Aorta (tissue), 5 donors: ENCODE results near the gene FSCN2. TPM values are rescaled to one million over a fixed set of nuclear protein-coding genes. Genes with fewer than 3 reads are reported as not detected.

Source experiments
- ATAC-seq: fragments of 200-7000 bp; cut with Tn5 transposase; one replicate; pipeline ENCODE4 v1.9.1; 2022; ENCODE audit warnings: moderate library complexity; ENCODE audit not compliant: low FRiP score
- DNase-seq, 2 donors: peaks; one replicate each; pipeline ENCODE4 v3.0.0-alpha.2; 2020
- H3K27ac ChIP-seq, 2 donors: one replicate each; pipeline ENCODE4 v1.5.1; 2013; ENCODE audit warnings: low read length in 2 of 2, mild to moderate bottlenecking in 2 of 2, moderate library complexity in 2 of 2, control low read depth in 1 of 2, inconsistent platforms in 1 of 2, low read depth in 1 of 2
- H3K27me3 ChIP-seq, 2 donors: one replicate each; pipeline ENCODE4 v1.6.1; 2013; ENCODE audit warnings: control low read depth in 1 of 2, low read length in 1 of 2, mild to moderate bottlenecking in 1 of 2, moderate library complexity in 1 of 2; ENCODE audit not compliant: insufficient read depth in 2 of 2, control insufficient read depth in 1 of 2
- H3K36me3 ChIP-seq, 2 donors: one replicate each; pipeline ENCODE4 v1.6.1; 2013; ENCODE audit warnings: control low read depth in 1 of 2, low read length in 1 of 2, mild to moderate bottlenecking in 1 of 2; ENCODE audit not compliant: insufficient read depth in 2 of 2, control insufficient read depth in 1 of 2
- H3K4me1 ChIP-seq, 2 donors: one replicate each; pipeline ENCODE4 v1.6.1; 2013; ENCODE audit warnings: low read length in 2 of 2, control low read depth in 1 of 2, mild to moderate bottlenecking in 1 of 2, moderate library complexity in 1 of 2; ENCODE audit not compliant: insufficient read depth in 2 of 2, control insufficient read depth in 1 of 2
- H3K4me3 ChIP-seq, 2 donors: one replicate each; pipeline ENCODE4 v1.5.1; 2013; ENCODE audit warnings: low read length in 2 of 2, control low read depth in 1 of 2, mild to moderate bottlenecking in 1 of 2
- H3K9me3 ChIP-seq: one replicate; pipeline ENCODE4 v1.6.1; 2013; ENCODE audit warnings: mild to moderate bottlenecking, low read length; ENCODE audit not compliant: control insufficient read depth
- WGBS, 2 donors: extraction: QIAGEN DNeasy Blood & Tissue Kit; methylation state at CpG; one replicate each; pipeline ENCODE4 v1.1.7; 2013; 5-methylcytosine and 5-hydroxymethylcytosine counted together
- intact Hi-C, 2 donors: fragments of 100-400 bp; cut with DNase I; formaldehyde crosslinking; loops; one replicate each; pipeline versions ENCODE4 v1.14.2 to v1.15.0; 2022
- polyA plus RNA-seq, 2 donors: library from polyadenylated mRNA; stranded (reverse); fragments of 200-250 nt; gene quantifications; one replicate each; pipeline ENCODE4 v1.2.3, GENCODE V29; 2013
- total RNA-seq, 2 donors: library from RNA; stranded (reverse); fragmentation: NEBNext Ultra II Directional; extraction: Animal tissue kit (Norgen Biotek cat#: 25700); gene quantifications; one replicate each; pipeline ENCODE4 v1.2.1, GENCODE V29; 2021
- donor health status: healthy with polysubstance abuse.
- donor health status: Bipolar disorder and iron deficiency.
- donor health status: DM: no; HTN: no; CAD: no.
- donor health status: DM: no; HTN: no; CAD: no.
- donor health status: DM: yes; HTN: yes; CAD: no.

FSCN2 gene
- total and polyA plus RNA-seq, 4 donors = 1.0 to 3.1 (median 2.2) TPM

- intact Hi-C loops = no loop called here
Measured at GRCh38 chr17:81494626-81495377, 33.4 kb upstream of the FSCN2 start.

GRCh38 chr17:81498953-81499600, 29.1 kb upstream of the FSCN2 start:
- H3K27ac ChIP-seq = no peak overlapping the region
- intact Hi-C loops = no loop called here
- no peaks in the 10 kb centered on the region for H3K9me3 ChIP-seq
- no peaks in the 10 kb centered on the region for H3K4me1 ChIP-seq
- no peaks in the 10 kb centered on the region for H3K36me3 ChIP-seq
- no peak for DNase-seq
- peak; percentile 44 for ATAC-seq
- H3K27me3 ChIP-seq = no peaks in the 10 kb centered on the region
- no peak overlapping the region for H3K4me3 ChIP-seq
- WGBS, 2 donors = 62 to 69% methylated on average over 56 to 64 of the region's 64 CpGs

More at GRCh38 chr17:81494626-81495377, 33.4 kb upstream of the FSCN2 start:
- Histone ChIP-seq H3K27me3 (no peaks in the 10 kb centered on the region), H3K4me1 (no peaks in the 10 kb centered on the region), H3K4me3 (no peak overlapping the region), H3K9me3 (no peaks in the 10 kb centered on the region), H3K27ac (no peak overlapping the region), H3K36me3 (no peaks in the 10 kb centered on the region)
- 18 to 24% methylated on average over 8 of the region's 8 CpGs for WGBS, 2 donors
- no peak for ATAC-seq
- no peak for DNase-seq

- Histone ChIP-seq H3K4me3 (no peak overlapping the region), H3K27ac (peak overlapping the region in 1 of 2 donors; percentile 20), H3K4me1 (no peaks in the 10 kb centered on the region), H3K9me3 (no peaks in the 10 kb centered on the region), H3K36me3 (no peaks in the 10 kb centered on the region), H3K27me3 (no peaks in the 10 kb centered on the region)
- 47 to 64% methylated on average over 12 of the region's 12 CpGs for WGBS, 2 donors
- peak; percentile 9 for ATAC-seq
- intact Hi-C loops = no loop called here
- no peak for DNase-seq
Measured at GRCh38 chr17:81499601-81499970, 28.6 kb upstream of the FSCN2 start.

GRCh38 chr17:81500047-81500446, 28.1 kb upstream of the FSCN2 start:
- ATAC-seq (no peak), DNase-seq (no peak)
- Histone ChIP-seq H3K9me3 (no peaks in the 10 kb centered on the region), H3K4me3 (no peak overlapping the region), H3K4me1 (no peaks in the 10 kb centered on the region), H3K27ac (peak overlapping the region in 1 of 2 donors; percentile 20), H3K27me3 (no peaks in the 10 kb centered on the region), H3K36me3 (no peaks in the 10 kb centered on the region)
- WGBS, 2 donors = 20 to 21% methylated on average over 7 of the region's 7 CpGs
- intact Hi-C loops = no loop called here

GRCh38 chr17:81502471-81503017, 25.6 kb upstream of the FSCN2 start:
- DNase-seq (no peak), ATAC-seq (no peak)
- intact Hi-C loops = no loop called here
- Histone ChIP-seq H3K27ac (no peak overlapping the region), H3K4me3 (no peak overlapping the region), H3K36me3 (no peaks in the 10 kb centered on the region), H3K9me3 (no peaks in the 10 kb centered on the region), H3K4me1 (no peaks in the 10 kb centered on the region), H3K27me3 (no peaks in the 10 kb centered on the region)
- 61 to 65% methylated on average over 12 of the region's 12 CpGs for WGBS, 2 donors

GRCh38 chr17:81503619-81504018, 24.6 kb upstream of the FSCN2 start:
- ATAC-seq (no peak), DNase-seq (no peak)
- Histone ChIP-seq H3K9me3 (no peaks in the 10 kb centered on the region), H3K36me3 (no peaks in the 10 kb centered on the region), H3K27ac (no peak overlapping the region), H3K27me3 (no peaks in the 10 kb centered on the region), H3K4me3 (no peak overlapping the region), H3K4me1 (no peaks in the 10 kb centered on the region)
- intact Hi-C loops = no loop called here

- Histone ChIP-seq H3K36me3 (peaks cover 0 to 19% of the 10 kb centered on the region in 2 donors), H3K4me1 (no peaks in the 10 kb centered on the region), H3K27me3 (peaks cover 0 to 2% of the 10 kb centered on the region in 2 donors), H3K4me3 (peak overlapping the region; percentile 95 to 97), H3K9me3 (no peaks in the 10 kb centered on the region), H3K27ac (peak overlapping the region in 1 of 2 donors; percentile 0)
- no peak for DNase-seq
- intact Hi-C loops = no loop called here
- no peak for ATAC-seq
- WGBS, 2 donors = 16 to 20% methylated on average over 10 of the region's 10 CpGs
Measured at GRCh38 chr17:81508639-81509206, 19.5 kb upstream of the FSCN2 start.

- 5 to 6% methylated on average over 12 of the region's 12 CpGs for WGBS, 2 donors
- ATAC-seq (no peak), DNase-seq (no peak)
- no peaks in the 10 kb centered on the region for H3K9me3 ChIP-seq
- peak overlapping the region; percentile 95 to 97 for H3K4me3 ChIP-seq
- no peaks in the 10 kb centered on the region for H3K4me1 ChIP-seq
- peak overlapping the region in 1 of 2 donors; percentile 0 for H3K27ac ChIP-seq
- H3K36me3 ChIP-seq = peaks cover 0 to 19% of the 10 kb centered on the region in 2 donors
- H3K27me3 ChIP-seq = peaks cover 0 to 2% of the 10 kb centered on the region in 2 donors
- intact Hi-C loops = no loop called here
Measured at GRCh38 chr17:81509207-81509971, 18.8 kb upstream of the FSCN2 start.
